AG04449 (cell line): ENCODE data around the gene TRAPPC2L.

Experiments used
- CTCF ChIA-PET: fragments of 350-600 bp; formaldehyde crosslinking; extraction: SDS; loops from one replicate; lab custom pipeline; 2021; ENCODE audit warnings: antibody characterized with exemption; lab: Yijun Ruan, JAX
- POLR2A ChIA-PET: fragments of 400-600, 350-600 bp; formaldehyde crosslinking; extraction: SDS; loops from one replicate; lab custom pipeline; 2020; ENCODE audit warnings: antibody characterized with exemption, inconsistent platforms; lab: Yijun Ruan, JAX
- DNase-seq: peaks from one replicate; pipeline ENCODE4 v3.0.0-alpha.2; 2010; ENCODE audit warnings: low read depth, low spot score
- H3K4me3 ChIP-seq: 2 replicates; pipeline ENCODE4 v1.5.1; 2011; ENCODE audit warnings: low read depth, mild to moderate bottlenecking, control low read depth, low read length
- TF ChIP-seq, protein P1 (sequence below): IDR thresholded peaks from one replicate; pipeline ENCODE4 v1.5.1; 2011; ENCODE audit warnings: mild to moderate bottlenecking, moderate library complexity, low read length, control low read depth, inconsistent platforms; ENCODE audit not compliant: insufficient read depth; ENCODE audit errors: missing control alignments

The TRAPPC2L gene

DNA sequence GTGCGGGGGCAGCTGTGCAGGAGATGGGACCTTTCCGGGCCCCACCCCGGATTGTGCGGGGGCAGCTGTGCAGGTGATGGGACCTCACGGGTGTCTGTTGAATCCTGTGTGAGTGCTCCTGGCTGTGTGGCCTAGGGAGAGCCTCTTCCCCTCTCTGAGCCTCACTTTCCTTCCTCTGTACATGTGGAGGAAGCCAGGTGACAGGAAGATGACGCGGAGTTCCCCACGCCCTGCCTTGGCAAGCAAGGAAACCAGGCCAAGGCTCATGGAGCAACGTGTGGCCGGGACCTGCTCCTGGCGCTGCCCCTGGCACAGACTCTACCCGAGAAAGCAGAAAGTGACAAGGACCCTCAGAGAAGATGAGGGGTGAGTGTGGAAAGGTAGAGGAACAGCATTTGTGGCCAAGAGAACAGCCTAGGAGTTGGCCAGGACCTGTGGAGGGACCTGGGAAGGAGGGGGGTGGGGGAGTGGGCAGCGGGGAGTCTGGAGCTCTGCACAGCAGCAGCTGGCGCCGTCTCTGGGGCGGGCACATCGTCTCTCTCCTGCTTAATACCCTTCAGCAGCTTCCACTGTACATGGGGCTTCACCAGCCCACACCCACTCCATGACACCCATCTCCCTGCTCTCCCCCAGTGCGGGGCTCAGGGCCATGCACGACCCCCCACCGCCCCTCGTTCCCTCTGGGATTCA is 47.9 kb downstream of the TRAPPC2L start:
- no peak for DNase-seq
- POLR2A ChIA-PET: no interaction called here
- H3K4me3 ChIP-seq: no peak overlapping the region
- CTCF ChIA-PET: no interaction called here
- TF ChIP-seq, protein P1, sequence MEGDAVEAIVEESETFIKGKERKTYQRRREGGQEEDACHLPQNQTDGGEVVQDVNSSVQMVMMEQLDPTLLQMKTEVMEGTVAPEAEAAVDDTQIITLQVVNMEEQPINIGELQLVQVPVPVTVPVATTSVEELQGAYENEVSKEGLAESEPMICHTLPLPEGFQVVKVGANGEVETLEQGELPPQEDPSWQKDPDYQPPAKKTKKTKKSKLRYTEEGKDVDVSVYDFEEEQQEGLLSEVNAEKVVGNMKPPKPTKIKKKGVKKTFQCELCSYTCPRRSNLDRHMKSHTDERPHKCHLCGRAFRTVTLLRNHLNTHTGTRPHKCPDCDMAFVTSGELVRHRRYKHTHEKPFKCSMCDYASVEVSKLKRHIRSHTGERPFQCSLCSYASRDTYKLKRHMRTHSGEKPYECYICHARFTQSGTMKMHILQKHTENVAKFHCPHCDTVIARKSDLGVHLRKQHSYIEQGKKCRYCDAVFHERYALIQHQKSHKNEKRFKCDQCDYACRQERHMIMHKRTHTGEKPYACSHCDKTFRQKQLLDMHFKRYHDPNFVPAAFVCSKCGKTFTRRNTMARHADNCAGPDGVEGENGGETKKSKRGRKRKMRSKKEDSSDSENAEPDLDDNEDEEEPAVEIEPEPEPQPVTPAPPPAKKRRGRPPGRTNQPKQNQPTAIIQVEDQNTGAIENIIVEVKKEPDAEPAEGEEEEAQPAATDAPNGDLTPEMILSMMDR: no peak

DNA sequence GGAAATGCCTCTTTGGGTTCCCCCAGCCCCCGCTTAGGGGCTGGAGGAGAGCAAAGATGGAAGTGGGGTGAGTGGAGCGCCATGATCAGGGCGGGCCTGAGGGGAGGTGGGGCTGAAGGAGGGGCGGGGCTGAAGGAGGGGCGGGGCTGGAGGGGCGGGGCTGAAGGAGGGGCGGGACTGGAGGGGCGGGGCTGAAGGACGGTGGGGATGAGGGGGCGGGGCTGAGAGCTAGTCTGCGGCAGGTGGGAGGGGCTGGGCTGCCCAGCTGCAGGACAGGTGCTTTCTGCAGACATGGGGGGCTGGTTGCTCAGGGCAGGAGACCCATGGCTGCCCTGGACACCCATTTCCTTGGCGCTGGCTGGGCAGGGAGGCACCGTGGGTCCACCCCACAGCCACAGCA is 48.6 kb downstream of the TRAPPC2L start:
- TF ChIP-seq, protein P1: no peak
- POLR2A ChIA-PET: no interaction called here
- no peak for DNase-seq
- no peak overlapping the region for H3K4me3 ChIP-seq
- CTCF ChIA-PET: no interaction called here

DNA sequence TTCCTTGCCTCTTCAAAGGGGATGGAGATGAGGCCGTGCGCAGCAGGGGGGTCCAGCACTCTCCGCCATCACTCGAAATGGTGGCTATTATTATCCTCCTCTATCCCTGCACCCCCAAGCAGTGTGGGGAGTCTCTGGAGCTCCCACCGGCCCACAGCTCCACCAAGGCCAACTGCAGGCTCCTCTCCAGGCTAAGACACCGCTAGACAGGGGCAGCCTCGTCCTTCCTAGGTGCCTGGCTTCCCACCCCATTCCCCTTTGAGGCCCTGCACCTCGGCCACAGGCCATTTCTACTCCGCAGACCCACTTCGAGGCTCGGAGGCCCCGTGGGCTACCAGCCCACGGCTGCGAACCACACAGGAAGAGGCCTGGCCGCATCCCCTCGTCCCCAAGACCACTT is 49.1 kb downstream of the TRAPPC2L start:
- TF ChIP-seq, protein P1: no peak
- DNase-seq: no peak
- H3K4me3 ChIP-seq: no peak overlapping the region
- POLR2A ChIA-PET: no interaction called here
- CTCF ChIA-PET: interaction anchor here (0.5 kb wide), 1 partner anchor 81 kb away, joined by 3 read pairs; no protein-coding TSS in a partner anchor

DNA sequence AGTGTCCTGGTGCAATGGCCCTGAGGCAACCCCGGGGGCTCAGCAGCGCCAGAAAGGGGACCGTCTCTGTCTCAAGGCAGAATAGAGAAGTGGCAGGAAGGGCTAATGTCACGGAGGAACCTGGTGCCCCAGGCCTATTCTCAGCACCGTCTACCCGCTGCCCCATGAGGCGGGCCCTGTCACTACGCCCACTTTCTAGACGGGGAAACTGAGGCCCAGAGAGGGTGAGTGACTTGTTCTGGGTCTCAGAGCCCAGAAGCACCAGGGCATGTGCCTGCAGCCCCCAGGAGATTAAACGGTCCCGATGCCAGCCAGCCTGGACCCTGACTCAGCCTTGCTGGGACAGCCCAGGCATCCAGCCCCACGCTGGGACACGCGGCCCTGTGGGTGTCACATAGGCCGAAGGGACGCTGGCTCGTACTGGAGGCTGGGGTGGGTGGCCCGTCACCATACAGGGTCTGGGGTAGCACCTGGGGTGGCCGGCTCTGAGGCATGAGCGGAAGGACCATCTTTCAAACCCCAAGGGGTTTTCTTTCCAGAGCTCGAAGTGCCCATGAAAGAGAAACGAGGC is 49.7 kb downstream of the TRAPPC2L start:
- H3K4me3 ChIP-seq: no peak overlapping the region
- ChIA-PET POLR2A (no interaction called here), CTCF (interaction anchor here (0.5 kb wide), 1 partner anchor 80 kb away, joined by 3 read pairs; no protein-coding TSS in a partner anchor)
- TF ChIP-seq, protein P1: no peak
- DNase-seq: no peak

DNA sequence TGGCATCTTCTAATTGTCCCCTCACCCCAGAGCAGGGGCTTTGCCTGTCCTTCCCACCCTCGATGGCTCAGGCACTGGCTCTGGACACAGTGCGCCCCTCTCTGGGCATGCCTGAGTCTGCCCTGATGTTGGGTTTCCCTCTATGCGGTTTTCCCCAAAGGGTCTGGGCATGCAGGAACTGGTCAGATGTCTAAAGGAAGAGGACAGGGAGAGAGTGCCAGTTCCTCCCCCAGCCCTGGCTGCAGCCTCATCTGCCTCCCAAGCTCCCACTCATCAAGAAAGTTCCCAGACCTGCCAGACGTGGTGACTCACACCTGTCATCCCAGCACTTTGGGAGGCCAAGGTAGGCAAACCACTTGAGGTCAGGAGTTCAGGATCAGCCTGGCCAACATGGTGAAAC is 50.8 kb downstream of the TRAPPC2L start:
- ChIA-PET CTCF (no interaction called here), POLR2A (no interaction called here)
- TF ChIP-seq, protein P1: no peak
- no peak for DNase-seq
- no peak overlapping the region for H3K4me3 ChIP-seq

DNA sequence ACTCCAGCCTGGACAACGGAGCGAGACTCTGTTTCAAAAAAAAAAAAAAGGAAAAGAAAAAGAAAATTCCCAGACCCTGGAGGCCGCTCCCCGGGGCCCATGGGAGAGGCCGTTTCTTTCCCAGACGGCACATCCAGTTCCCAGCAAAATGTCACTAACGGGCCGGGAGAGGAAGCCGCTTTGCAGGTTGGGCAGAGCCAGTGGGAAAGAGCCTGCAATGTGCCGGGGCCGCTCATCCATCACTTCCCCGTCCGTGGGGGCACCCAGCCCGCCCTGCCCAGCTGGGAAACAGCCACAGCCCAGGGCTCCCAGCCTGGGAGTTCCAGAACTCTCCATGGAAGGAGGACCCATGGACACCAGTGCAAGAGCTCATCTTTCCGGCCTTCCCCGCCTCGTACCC is 51.4 kb downstream of the TRAPPC2L start:
- CTCF ChIA-PET: no interaction called here
- DNase-seq: no peak
- TF ChIP-seq, protein P1: no peak
- POLR2A ChIA-PET: no interaction called here
- H3K4me3 ChIP-seq: no peak overlapping the region
